ENCODE measurements around the gene HTRA3. TPM values are rescaled to one million over a fixed set of nuclear protein-coding genes. Genes with fewer than 3 reads are reported as not detected.

HTRA3 gene
- total and polyA plus RNA-seq, 2 experiments from 2014 or later: 3.2 to 5.2 TPM

DNA sequence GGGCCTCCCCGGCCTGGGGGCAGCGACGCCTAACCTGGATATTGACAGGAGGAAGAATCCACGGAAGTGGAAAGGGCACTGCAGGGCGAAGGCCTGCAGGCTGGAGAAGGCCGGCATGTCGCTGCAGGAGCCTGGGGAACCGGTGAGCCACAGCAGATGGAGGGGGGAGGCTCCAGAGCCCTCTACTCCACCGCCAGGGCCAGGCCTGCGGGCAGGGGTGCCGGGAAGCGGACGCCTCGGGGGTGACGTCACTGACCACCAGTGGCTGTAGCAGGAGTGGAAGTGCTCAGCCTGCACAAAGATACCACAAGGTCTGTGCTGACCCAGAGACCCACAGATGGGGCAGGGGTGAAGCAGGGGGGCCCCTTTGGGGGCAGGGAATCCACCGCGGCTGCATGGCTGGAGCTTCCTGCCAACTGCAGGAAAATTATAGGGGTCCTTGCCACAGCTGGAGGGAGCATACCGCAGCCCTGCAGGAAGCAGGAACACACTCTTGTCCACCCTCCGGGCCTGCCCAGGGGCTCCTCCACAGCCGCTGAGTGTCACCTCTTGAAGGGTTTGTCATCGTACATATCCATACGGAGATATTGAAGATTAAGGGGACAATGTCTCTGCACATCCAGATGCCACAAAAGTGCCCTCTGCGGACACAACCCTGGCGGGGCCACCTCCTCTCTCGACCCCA, 7.6 kb upstream of the HTRA3 start:
- no peaks in the 10 kb centered on the region for H3K9me3 ChIP-seq (ENCODE audit: low read depth)
- no peaks in the 10 kb centered on the region for H3K79me2 ChIP-seq (ENCODE audit: insufficient read depth)
- H3K4me2 ChIP-seq (ENCODE audit: unreplicated experiment): no peak overlapping the region
- no peak overlapping the region for H3K4me3 ChIP-seq
- no peak for DNase-seq
- TF ChIP-seq EZH2phosphoT487 (IDR thresholded peaks at IDR 0.05; ENCODE audit: insufficient read depth, low read depth) (no peak), EZH2 (IDR thresholded peaks at IDR 0.05; ENCODE audit: insufficient read depth, poor library complexity, severe bottlenecking) (no peak)
- no peaks in the 10 kb centered on the region for H4K20me1 ChIP-seq (ENCODE audit: insufficient read depth)
- no peak overlapping the region for H3K27ac ChIP-seq
- H3K4me1 ChIP-seq (ENCODE audit: insufficient read depth): no peaks in the 10 kb centered on the region
- H2AFZ ChIP-seq: no peak overlapping the region
- H3K9ac ChIP-seq: no peak overlapping the region
- H3K36me3 ChIP-seq (ENCODE audit: low read depth): no peaks in the 10 kb centered on the region
- 91 to 92% methylated on average over 25 of the region's 25 CpGs for WGBS, 2 experiments (ENCODE audit: low coverage in 1 of 2, low lambda C conversion rate in 2 of 2, missing lambda C conversion rate in 2 of 2)
- peaks cover 6% of the 10 kb centered on the region for H3F3A ChIP-seq (ENCODE audit: insufficient read depth)
- in situ Hi-C loops (cut with MboI): no loop called here
- H3K27me3 ChIP-seq (replicated peaks; ENCODE audit: insufficient read depth): no peaks in the 10 kb centered on the region
- no peaks in the 10 kb centered on the region for H3K9me2 ChIP-seq (ENCODE audit: insufficient read depth)

DNA sequence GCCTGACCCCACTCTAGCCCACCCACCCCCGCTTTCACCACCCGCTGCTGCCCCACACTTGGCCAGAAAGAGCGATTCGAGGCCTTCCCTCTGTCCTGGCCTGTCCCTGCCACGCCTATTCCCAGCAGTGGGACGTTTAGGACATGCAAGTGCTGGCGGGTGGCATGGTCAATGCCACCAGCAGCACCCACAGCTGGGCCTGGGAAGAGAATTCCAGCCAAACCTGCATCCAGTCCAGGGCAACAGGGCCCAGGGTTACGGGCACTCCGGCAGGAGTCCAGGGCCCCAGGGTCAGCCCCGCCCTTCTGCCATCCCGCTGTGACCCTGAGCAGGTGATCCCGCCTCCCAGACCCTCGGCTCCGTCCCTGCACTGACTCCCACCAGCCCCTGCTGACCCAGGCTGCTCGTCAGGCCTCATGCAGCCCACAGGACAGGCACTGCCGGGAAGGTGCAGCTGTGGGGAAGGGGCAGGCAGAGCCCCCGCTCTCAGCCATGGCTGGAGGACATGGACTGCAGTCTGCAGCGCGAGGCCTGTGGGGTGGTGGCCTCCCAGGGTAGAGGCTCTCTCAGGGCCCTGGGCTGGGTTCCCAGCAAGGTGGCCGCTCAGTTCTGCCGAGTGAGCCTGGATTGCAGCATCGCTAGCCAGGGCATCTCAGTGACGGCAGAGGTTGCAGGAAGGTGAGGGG, 6.8 kb upstream of the HTRA3 start:
- Histone ChIP-seq H3F3A (ENCODE audit: insufficient read depth) (peaks cover 6% of the 10 kb centered on the region), H3K9me3 (ENCODE audit: low read depth) (no peaks in the 10 kb centered on the region), H3K27ac (no peak overlapping the region), H3K9ac (no peak overlapping the region), H3K4me1 (ENCODE audit: insufficient read depth) (no peaks in the 10 kb centered on the region), H3K4me3 (no peak overlapping the region), H3K79me2 (ENCODE audit: insufficient read depth) (no peaks in the 10 kb centered on the region), H3K9me2 (ENCODE audit: insufficient read depth) (no peaks in the 10 kb centered on the region), H3K27me3 (replicated peaks; ENCODE audit: insufficient read depth) (no peaks in the 10 kb centered on the region), H2AFZ (no peak overlapping the region), H3K4me2 (ENCODE audit: unreplicated experiment) (no peak overlapping the region), H4K20me1 (ENCODE audit: insufficient read depth) (no peaks in the 10 kb centered on the region), H3K36me3 (ENCODE audit: low read depth) (no peaks in the 10 kb centered on the region)
- 78 to 82% methylated on average over 19 to 22 of the region's 23 CpGs for WGBS, 2 experiments (ENCODE audit: low coverage in 1 of 2, low lambda C conversion rate in 2 of 2, missing lambda C conversion rate in 2 of 2)
- DNase-seq: no peak
- TF ChIP-seq EZH2phosphoT487 (IDR thresholded peaks at IDR 0.05; ENCODE audit: insufficient read depth, low read depth): no peak
- TF ChIP-seq EZH2 (IDR thresholded peaks at IDR 0.05; ENCODE audit: insufficient read depth, poor library complexity, severe bottlenecking): no peak
- in situ Hi-C loops (cut with MboI): no loop called here

DNA sequence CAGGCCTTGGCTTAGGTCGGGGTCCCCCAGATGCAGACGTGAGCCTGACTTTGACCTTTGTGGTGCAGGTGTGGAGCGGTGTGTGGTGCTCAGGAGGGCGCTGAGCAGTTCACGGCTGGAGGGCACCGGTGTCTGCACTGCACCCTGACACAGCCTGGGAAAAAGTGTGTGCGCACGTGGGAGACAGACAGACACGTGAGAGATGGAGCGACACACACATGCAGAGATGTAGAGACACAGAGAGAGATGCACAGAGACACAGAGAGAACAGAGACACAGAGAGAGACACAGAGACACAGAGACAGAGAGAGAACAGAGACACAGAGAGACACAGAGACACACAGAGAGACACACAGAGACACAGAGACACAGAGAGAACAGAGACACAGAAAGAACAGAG, 6.2 kb upstream of the HTRA3 start:
- Histone ChIP-seq H3K27me3 (replicated peaks; ENCODE audit: insufficient read depth) (no peaks in the 10 kb centered on the region), H3K9me2 (ENCODE audit: insufficient read depth) (no peaks in the 10 kb centered on the region), H3K9me3 (ENCODE audit: low read depth) (no peaks in the 10 kb centered on the region), H2AFZ (no peak overlapping the region), H3K27ac (no peak overlapping the region), H3K79me2 (ENCODE audit: insufficient read depth) (no peaks in the 10 kb centered on the region), H3K36me3 (ENCODE audit: low read depth) (no peaks in the 10 kb centered on the region), H3F3A (ENCODE audit: insufficient read depth) (peaks cover 6% of the 10 kb centered on the region), H3K4me1 (ENCODE audit: insufficient read depth) (no peaks in the 10 kb centered on the region), H3K4me3 (no peak overlapping the region), H3K9ac (no peak overlapping the region), H4K20me1 (ENCODE audit: insufficient read depth) (no peaks in the 10 kb centered on the region), H3K4me2 (ENCODE audit: unreplicated experiment) (no peak overlapping the region)
- DNase-seq: no peak
- in situ Hi-C loops (cut with MboI): no loop called here
- 82 to 84% methylated on average over 10 of the region's 10 CpGs for WGBS, 2 experiments (ENCODE audit: low coverage in 1 of 2, low lambda C conversion rate in 2 of 2, missing lambda C conversion rate in 2 of 2)
- TF ChIP-seq EZH2phosphoT487 (IDR thresholded peaks at IDR 0.05; ENCODE audit: insufficient read depth, low read depth): no peak
- TF ChIP-seq EZH2 (IDR thresholded peaks at IDR 0.05; ENCODE audit: insufficient read depth, poor library complexity, severe bottlenecking): no peak

DNA sequence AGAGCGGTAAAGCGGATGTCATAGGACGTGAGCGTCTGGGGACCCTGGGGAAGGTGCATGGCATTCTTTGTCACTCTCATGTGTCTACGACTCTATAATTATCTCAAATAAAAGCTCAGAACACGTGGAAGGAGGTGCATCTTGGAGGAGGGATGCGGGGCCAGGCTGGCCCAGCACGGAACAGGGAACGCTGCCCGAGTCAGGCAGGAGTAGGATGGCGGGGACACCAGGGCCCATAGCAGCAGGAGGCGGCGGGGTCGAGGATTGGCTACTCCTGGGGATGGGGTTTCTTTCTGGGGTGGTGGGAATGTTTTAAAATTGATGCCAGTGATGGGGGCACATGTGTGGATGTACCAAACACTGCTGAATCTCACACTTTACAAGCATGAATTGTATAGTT, 5.4 kb upstream of the HTRA3 start:
- Histone ChIP-seq H3K9ac (no peak overlapping the region), H3K4me3 (no peak overlapping the region), H3K27ac (no peak overlapping the region), H3F3A (ENCODE audit: insufficient read depth) (peaks cover 6% of the 10 kb centered on the region), H3K27me3 (replicated peaks; ENCODE audit: insufficient read depth) (no peaks in the 10 kb centered on the region), H3K4me2 (ENCODE audit: unreplicated experiment) (no peak overlapping the region), H2AFZ (no peak overlapping the region), H3K79me2 (ENCODE audit: insufficient read depth) (no peaks in the 10 kb centered on the region), H4K20me1 (ENCODE audit: insufficient read depth) (no peaks in the 10 kb centered on the region), H3K9me3 (ENCODE audit: low read depth) (no peaks in the 10 kb centered on the region), H3K36me3 (ENCODE audit: low read depth) (no peaks in the 10 kb centered on the region), H3K4me1 (ENCODE audit: insufficient read depth) (no peaks in the 10 kb centered on the region), H3K9me2 (ENCODE audit: insufficient read depth) (no peaks in the 10 kb centered on the region)
- in situ Hi-C loops (cut with MboI): no loop called here
- DNase-seq: no peak
- TF ChIP-seq EZH2phosphoT487 (IDR thresholded peaks at IDR 0.05; ENCODE audit: insufficient read depth, low read depth) (no peak), EZH2 (IDR thresholded peaks at IDR 0.05; ENCODE audit: insufficient read depth, poor library complexity, severe bottlenecking) (no peak)
- WGBS, 2 experiments (ENCODE audit: low coverage in 1 of 2, low lambda C conversion rate in 2 of 2, missing lambda C conversion rate in 2 of 2): 90 to 93% methylated on average over 14 of the region's 14 CpGs

Measured in GM23248 (cell line).